Ovary (tissue), 3 donors: ENCODE results near the gene FOXK2.

Source experiments
- EP300 ChIP-seq: sonication (generic); formaldehyde crosslinking; IDR thresholded peaks from one replicate; pipeline ENCODE4 v1.6.1; 2017; ENCODE audit warnings: antibody characterized with exemption
- POLR2A ChIP-seq: fragments of 450-650 bp; IDR thresholded peaks from one replicate; pipeline ENCODE4 v1.6.1; 2017; ENCODE audit warnings: antibody characterized with exemption, mild to moderate bottlenecking, moderate library complexity
- TF ChIP-seq, protein P1 (sequence below), 3 donors: fragments of 450-650 bp in 2 of 3; fragments of 200-600 bp in 1 of 3; IDR thresholded peaks; one replicate each; pipeline versions ENCODE4 v1.5.1 to v1.8.0; 2016 to 2022; ENCODE audit warnings: antibody characterized with exemption in 3 of 3, mild to moderate bottlenecking in 1 of 3
- donor health status: DM: no; HTN: no; CAD: no.

DNA sequence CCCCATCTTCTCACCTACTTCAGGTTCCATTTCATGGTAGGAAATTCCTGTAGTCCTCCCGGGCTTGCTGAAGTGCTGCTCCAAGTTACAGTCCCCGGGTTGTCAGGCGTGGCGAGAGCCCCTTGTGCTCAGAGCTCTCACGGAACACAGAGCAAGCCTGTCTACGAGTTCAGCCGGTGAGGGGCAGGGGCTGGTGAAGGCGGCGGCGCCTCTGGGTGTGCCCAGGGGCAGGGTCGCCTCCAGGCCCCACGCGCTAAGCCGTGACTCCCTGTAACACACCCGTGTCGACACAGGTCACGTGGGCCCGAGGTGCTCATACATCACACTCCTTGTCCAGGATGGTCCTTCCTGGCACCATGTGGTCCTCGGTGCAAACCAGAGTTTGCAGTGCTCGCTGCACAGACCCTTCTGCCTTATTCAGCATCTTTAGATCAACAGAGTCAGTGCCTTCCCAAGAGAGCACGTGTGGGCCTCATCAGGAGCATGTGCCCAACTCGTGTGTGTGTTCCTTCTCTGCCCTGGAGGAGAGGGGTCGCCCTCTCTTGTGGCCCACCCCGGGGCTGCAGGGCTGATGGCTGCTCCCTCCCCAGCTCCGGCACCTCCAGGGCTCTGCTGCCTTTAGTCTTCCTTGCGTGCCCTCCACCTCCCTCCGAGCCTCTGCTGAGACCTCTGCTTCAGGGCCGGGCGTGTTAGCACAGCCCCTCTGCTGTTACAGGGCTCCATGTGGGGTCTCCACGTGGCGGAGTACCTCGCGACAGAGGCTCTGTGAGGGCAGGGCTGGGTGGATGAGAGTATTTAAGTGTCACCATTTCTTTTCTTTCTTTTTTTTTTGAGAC, 77.5 kb downstream of the FOXK2 start:
- TF ChIP-seq, protein P1, sequence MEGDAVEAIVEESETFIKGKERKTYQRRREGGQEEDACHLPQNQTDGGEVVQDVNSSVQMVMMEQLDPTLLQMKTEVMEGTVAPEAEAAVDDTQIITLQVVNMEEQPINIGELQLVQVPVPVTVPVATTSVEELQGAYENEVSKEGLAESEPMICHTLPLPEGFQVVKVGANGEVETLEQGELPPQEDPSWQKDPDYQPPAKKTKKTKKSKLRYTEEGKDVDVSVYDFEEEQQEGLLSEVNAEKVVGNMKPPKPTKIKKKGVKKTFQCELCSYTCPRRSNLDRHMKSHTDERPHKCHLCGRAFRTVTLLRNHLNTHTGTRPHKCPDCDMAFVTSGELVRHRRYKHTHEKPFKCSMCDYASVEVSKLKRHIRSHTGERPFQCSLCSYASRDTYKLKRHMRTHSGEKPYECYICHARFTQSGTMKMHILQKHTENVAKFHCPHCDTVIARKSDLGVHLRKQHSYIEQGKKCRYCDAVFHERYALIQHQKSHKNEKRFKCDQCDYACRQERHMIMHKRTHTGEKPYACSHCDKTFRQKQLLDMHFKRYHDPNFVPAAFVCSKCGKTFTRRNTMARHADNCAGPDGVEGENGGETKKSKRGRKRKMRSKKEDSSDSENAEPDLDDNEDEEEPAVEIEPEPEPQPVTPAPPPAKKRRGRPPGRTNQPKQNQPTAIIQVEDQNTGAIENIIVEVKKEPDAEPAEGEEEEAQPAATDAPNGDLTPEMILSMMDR (IDR thresholded peaks at IDR 0.05), result no peak
- no peak for TF ChIP-seq POLR2A
- no peak for TF ChIP-seq EP300
